Neural cell (in vitro differentiated cells): ENCODE measurements around the gene PPP2R5D. TPM values are rescaled to one million over a fixed set of nuclear protein-coding genes. Genes with fewer than 3 reads are reported as not detected.
A peak's percentile ranks its signal among the peaks of the same experiment; 100 is the strongest.

Experiments used
- H2AFZ ChIP-seq: fragments of 200-600, 300-800 bp; sonication (generic), shearing (Covaris generic); 2 replicates; pipeline ENCODE4 v1.6.0; 2014; ENCODE audit warnings: low read depth, mild to moderate bottlenecking, antibody characterized with exemption, low read length, moderate library complexity
- H3F3A ChIP-seq: fragments of 200-600 bp; shearing (Covaris generic); 2 replicates; pipeline ENCODE4 v1.6.1; 2016; ENCODE audit warnings: mild to moderate bottlenecking, moderate library complexity, mixed read lengths, antibody characterized with exemption, low read length; ENCODE audit not compliant: insufficient read depth, poor library complexity, severe bottlenecking
- H3K27ac ChIP-seq: fragments of 200-600, 300-800 bp; sonication (generic), shearing (Covaris generic); 2 replicates; pipeline ENCODE4 v1.5.1; 2014; ENCODE audit warnings: mild to moderate bottlenecking, low read length, moderate library complexity
- H3K27me3 ChIP-seq: fragments of 300-800, 200-600 bp; sonication (generic), shearing (Covaris generic); 2 replicates; pipeline ENCODE4 v1.6.0; 2014; ENCODE audit warnings: mild to moderate bottlenecking, low read depth, low read length, moderate library complexity; ENCODE audit not compliant: insufficient read depth
- H3K36me3 ChIP-seq: fragments of 300-800, 200-600 bp; sonication (generic), shearing (Covaris generic); 2 replicates; pipeline ENCODE4 v1.5.1; 2014; ENCODE audit warnings: mild to moderate bottlenecking, antibody characterized with exemption, low read length, moderate library complexity; ENCODE audit not compliant: insufficient read depth
- H3K4me2 ChIP-seq: fragments of 300-800, 200-600 bp; sonication (generic), shearing (Covaris generic); 2 replicates; pipeline ENCODE4 v1.6.0; 2014; ENCODE audit warnings: mild to moderate bottlenecking, low read length
- H3K4me3 ChIP-seq: fragments of 300-800, 200-600 bp; sonication (generic), shearing (Covaris generic); 2 replicates; pipeline ENCODE4 v1.5.1; 2014; ENCODE audit warnings: mild to moderate bottlenecking, low read length, moderate library complexity
- H3K79me2 ChIP-seq: fragments of 200-600 bp; shearing (Covaris generic); replicated peaks from 2 replicates; pipeline ENCODE4 v1.6.0; 2014; ENCODE audit warnings: mild to moderate bottlenecking, low read length, moderate library complexity; ENCODE audit not compliant: insufficient read depth
- H3K9ac ChIP-seq: fragments of 300-800, 200-600 bp; sonication (generic), shearing (Covaris generic); 2 replicates; pipeline ENCODE4 v1.6.1; 2016; ENCODE audit warnings: mild to moderate bottlenecking, low read length, mixed read lengths
- H3K9me2 ChIP-seq: fragments of 200-600 bp; shearing (Covaris generic); 2 replicates; pipeline ENCODE4 v1.6.1; 2016; ENCODE audit warnings: mild to moderate bottlenecking, low read length, mixed read lengths; ENCODE audit not compliant: insufficient read depth
- H3K9me3 ChIP-seq: fragments of 200-600, 300-800 bp; sonication (generic), shearing (Covaris generic); 2 replicates; pipeline ENCODE4 v1.6.1; 2016; ENCODE audit warnings: mild to moderate bottlenecking, mixed run types, low read length, moderate library complexity, mixed read lengths
- H4K20me1 ChIP-seq: fragments of 200-600 bp; shearing (Covaris generic); 2 replicates; pipeline ENCODE4 v1.6.1; 2016; ENCODE audit warnings: mild to moderate bottlenecking, mixed run types; ENCODE audit not compliant: insufficient read depth
- CTCF ChIP-seq: fragments of 450-650 bp; IDR thresholded peaks from 2 replicates; pipeline ENCODE4 v1.5.1; 2014; ENCODE audit warnings: antibody characterized with exemption, mild to moderate bottlenecking, moderate library complexity; ENCODE audit not compliant: poor library complexity, severe bottlenecking
- EP300 ChIP-seq: fragments of 450-650 bp; conservative IDR thresholded peaks from 2 replicates; pipeline ENCODE4 v1.6.1; 2014; ENCODE audit warnings: antibody characterized with exemption, mild to moderate bottlenecking, moderate library complexity; ENCODE audit not compliant: poor library complexity, severe bottlenecking
- EZH2 ChIP-seq: fragments of 200-600, 300-800 bp; shearing (Covaris generic), sonication (generic); IDR thresholded peaks from 2 replicates; pipeline ENCODE4 v1.6.1; 2014; ENCODE audit warnings: antibody characterized with exemption, low read length, borderline replicate concordance, mild to moderate bottlenecking; ENCODE audit not compliant: insufficient read depth, poor library complexity, severe bottlenecking
- MXI1 ChIP-seq: fragments of 450-650 bp; conservative IDR thresholded peaks from 2 replicates; pipeline ENCODE4 v1.6.1; 2014; ENCODE audit warnings: antibody characterized with exemption, mild to moderate bottlenecking; ENCODE audit not compliant: poor library complexity, severe bottlenecking
- POLR2AphosphoS5 ChIP-seq: IDR thresholded peaks from 2 replicates; pipeline ENCODE4 v1.6.1; 2012
- RAD21 ChIP-seq: fragments of 450-650 bp; conservative IDR thresholded peaks from 2 replicates; pipeline ENCODE4 v1.6.1; 2014; ENCODE audit warnings: antibody characterized with exemption, mild to moderate bottlenecking, moderate library complexity
- REST ChIP-seq: IDR thresholded peaks from 2 replicates; pipeline ENCODE4 v1.6.1; 2012; ENCODE audit warnings: borderline replicate concordance
- TAF1 ChIP-seq: IDR thresholded peaks from 2 replicates; pipeline ENCODE4 v1.6.1; 2012; ENCODE audit warnings: low read depth
- polyA plus RNA-seq: library from polyadenylated mRNA; depleted of rRNA; stranded (reverse); fragments of >200 nt; gene quantifications from 2 replicates; pipeline ENCODE4 v1.2.3, GENCODE V29; 2014

The PPP2R5D gene
- polyA plus RNA-seq, 1 donor from 2014 or later: 41.1 TPM

GRCh38 chr6:42984924-42985475 lies 630 bp downstream of the PPP2R5D start:
- H3K9me2 ChIP-seq: no peaks in the 10 kb centered on the region
- H3F3A ChIP-seq: peaks cover 4% of the 10 kb centered on the region
- no peaks in the 10 kb centered on the region for H4K20me1 ChIP-seq
- peaks cover 12% of the 10 kb centered on the region for H3K79me2 ChIP-seq
- H3K4me2 ChIP-seq: peak overlapping the region; percentile 91
- no peak for TF ChIP-seq EP300
- no peak for TF ChIP-seq POLR2AphosphoS5
- no peaks in the 10 kb centered on the region for H3K9me3 ChIP-seq
- peak overlapping the region; percentile 85 for H2AFZ ChIP-seq
- H3K36me3 ChIP-seq: no peaks in the 10 kb centered on the region
- H3K9ac ChIP-seq: peak overlapping the region; percentile 92
- H3K4me3 ChIP-seq: peak overlapping the region; percentile 96
- no peaks in the 10 kb centered on the region for H3K27me3 ChIP-seq
- H3K27ac ChIP-seq: peak overlapping the region; percentile 60

GRCh38 chr6:42987533-42988451 lies 3.4 kb downstream of the PPP2R5D start:
- Histone ChIP-seq H3K4me3 (peak overlapping the region; percentile 0), H3K9ac (no peak overlapping the region), H3K27me3 (no peaks in the 10 kb centered on the region), H3F3A (peaks cover 4% of the 10 kb centered on the region), H3K36me3 (no peaks in the 10 kb centered on the region), H4K20me1 (no peaks in the 10 kb centered on the region), H3K79me2 (peaks cover 12% of the 10 kb centered on the region), H2AFZ (no peak overlapping the region), H3K9me2 (no peaks in the 10 kb centered on the region), H3K27ac (no peak overlapping the region), H3K9me3 (no peaks in the 10 kb centered on the region), H3K4me2 (no peak overlapping the region)
- TF ChIP-seq REST (no peak), EZH2 (no peak), MXI1 (no peak)

GRCh38 chr6:42988486-42989020 lies 4.2 kb downstream of the PPP2R5D start:
- no peaks in the 10 kb centered on the region for H3K9me3 ChIP-seq
- H3K4me3 ChIP-seq: no peak overlapping the region
- H3K9me2 ChIP-seq: no peaks in the 10 kb centered on the region
- no peaks in the 10 kb centered on the region for H3K36me3 ChIP-seq
- H3K4me2 ChIP-seq: no peak overlapping the region
- H3K27me3 ChIP-seq: no peaks in the 10 kb centered on the region
- TF ChIP-seq RAD21 (no peak), CTCF (no peak), TAF1 (no peak), EP300 (no peak), REST (no peak)
- H2AFZ ChIP-seq: no peak overlapping the region
- peaks cover 4% of the 10 kb centered on the region for H3F3A ChIP-seq
- H3K79me2 ChIP-seq: peaks cover 12% of the 10 kb centered on the region
- H4K20me1 ChIP-seq: no peaks in the 10 kb centered on the region
- H3K9ac ChIP-seq: no peak overlapping the region
- H3K27ac ChIP-seq: no peak overlapping the region
